HepG2 (cell line): ENCODE measurements around the gene PIP5KL1. TPM values are rescaled to one million over a fixed set of nuclear protein-coding genes. Genes with fewer than 3 reads are reported as not detected.

Source experiments
- BRF2 ChIP-seq: sonication (generic); formaldehyde crosslinking; IDR thresholded peaks from 2 replicates; pipeline ENCODE4 v1.8.1; 2022; ENCODE audit warnings: mild to moderate bottlenecking, missing genetic modification reagents
- ELF3 ChIP-seq: IDR thresholded peaks from 2 replicates; pipeline ENCODE4 v1.6.1; 2016; ENCODE audit warnings: missing genetic modification reagents, missing compliant biosample characterization
- FOSL2 ChIP-seq: sonication (generic); formaldehyde crosslinking; IDR thresholded peaks from 2 replicates; pipeline ENCODE4 v1.4.0; 2020; ENCODE audit warnings: missing genetic modification reagents
- GLI4 ChIP-seq: sonication (generic); formaldehyde crosslinking; IDR thresholded peaks from 2 replicates; pipeline ENCODE4 v1.5.1; 2020; ENCODE audit warnings: missing genetic modification reagents, mild to moderate bottlenecking, moderate library complexity, borderline replicate concordance
- HMGXB4 ChIP-seq, 2 experiments: sonication (generic) in 1 of 2; formaldehyde crosslinking in 1 of 2; IDR thresholded peaks; 2 replicates each; pipeline versions ENCODE4 v1.4.0 to v1.6.1; 2018 to 2020; ENCODE audit warnings: missing genetic modification reagents in 2 of 2, borderline replicate concordance in 1 of 2, low read depth in 1 of 2, mild to moderate bottlenecking in 1 of 2, missing biosample characterization in 1 of 2
- IRX3 ChIP-seq: sonication (generic); formaldehyde crosslinking; IDR thresholded peaks from 2 replicates; pipeline ENCODE4 v1.8.1; 2023; ENCODE audit warnings: mild to moderate bottlenecking, low read depth, missing genetic modification reagents, borderline replicate concordance
- KAT2B ChIP-seq: fragments of 150-350 bp; IDR thresholded peaks from 2 replicates; pipeline ENCODE4 v1.6.1; 2014; ENCODE audit warnings: low read depth, low read length, borderline replicate concordance
- MAX ChIP-seq: IDR thresholded peaks from 2 replicates; pipeline ENCODE4 v1.6.1; 2012; ENCODE audit warnings: inconsistent platforms
- MED8 ChIP-seq: sonication (generic); formaldehyde crosslinking; IDR thresholded peaks from 2 replicates; pipeline ENCODE4 v1.8.1; 2023; ENCODE audit warnings: mild to moderate bottlenecking, missing genetic modification reagents; ENCODE audit not compliant: insufficient replicate concordance
- MZF1 ChIP-seq: sonication (generic); formaldehyde crosslinking; IDR thresholded peaks from 2 replicates; pipeline ENCODE4 v1.8.1; 2023; ENCODE audit warnings: mild to moderate bottlenecking, missing genetic modification reagents, borderline replicate concordance
- PAX8 ChIP-seq: sonication (generic); formaldehyde crosslinking; IDR thresholded peaks from 2 replicates; pipeline ENCODE4 v1.8.0; 2022; ENCODE audit warnings: mild to moderate bottlenecking, missing genetic modification reagents, borderline replicate concordance
- PHF8 ChIP-seq: sonication (generic); formaldehyde crosslinking; IDR thresholded peaks from 2 replicates; pipeline ENCODE4 v1.5.0; 2020; ENCODE audit warnings: missing genetic modification reagents
- SALL1 ChIP-seq: sonication (generic); formaldehyde crosslinking; IDR thresholded peaks from 2 replicates; pipeline ENCODE4 v1.8.0; 2022; ENCODE audit warnings: mild to moderate bottlenecking, missing genetic modification reagents
- SOX13 ChIP-seq, 3 experiments: fragments of 450-650 bp in 1 of 3; sonication (generic) in 1 of 3; formaldehyde crosslinking in 1 of 3; IDR thresholded peaks in 2 of 3; conservative IDR thresholded peaks in 1 of 3; 2 replicates each; pipeline versions ENCODE4 v1.5.0 to v1.6.1; 2016 to 2020; ENCODE audit warnings: antibody characterized with exemption in 1 of 3, mild to moderate bottlenecking in 1 of 3, missing compliant biosample characterization in 1 of 3, missing genetic modification reagents in 1 of 3, moderate library complexity in 1 of 3
- TGIF2 ChIP-seq: IDR thresholded peaks from 2 replicates; pipeline ENCODE4 v1.6.1; 2016; ENCODE audit warnings: control low read depth, missing compliant biosample characterization
- ZBTB10 ChIP-seq: sonication (generic); formaldehyde crosslinking; IDR thresholded peaks from 2 replicates; pipeline ENCODE4 v1.4.0; 2020; ENCODE audit warnings: missing genetic modification reagents, borderline replicate concordance
- ZBTB34 ChIP-seq: sonication (generic); formaldehyde crosslinking; IDR thresholded peaks from 2 replicates; pipeline ENCODE4 v1.8.0; 2022; ENCODE audit warnings: mild to moderate bottlenecking, missing genetic modification reagents
- ZNF260 ChIP-seq: sonication (generic); formaldehyde crosslinking; IDR thresholded peaks from 2 replicates; pipeline ENCODE4 v1.4.0; 2020; ENCODE audit warnings: missing genetic modification reagents, low read depth, mild to moderate bottlenecking, borderline replicate concordance
- ZNF282 ChIP-seq: fragments of 450-650 bp; IDR thresholded peaks from 2 replicates; pipeline ENCODE4 v1.6.1; 2018; ENCODE audit not compliant: partially characterized antibody
- ZNF530 ChIP-seq: sonication (generic); formaldehyde crosslinking; IDR thresholded peaks from 2 replicates; pipeline ENCODE4 v1.5.0; 2020; ENCODE audit warnings: low read depth, mild to moderate bottlenecking, missing genetic modification reagents
- ZNF629 ChIP-seq: sonication (generic); formaldehyde crosslinking; conservative IDR thresholded peaks from 2 replicates; pipeline ENCODE4 v1.5.0; 2020; ENCODE audit warnings: missing genetic modification reagents
- polyA plus RNA-seq, 8 experiments: library from polyadenylated mRNA; depleted of rRNA in 3 of 8; stranded (reverse) in 7 of 8; unstranded in 1 of 8; fragments of >200 nt; fragmentation: Illumina TruSeq in 4 of 8; extraction: Trizol in 4 of 8; gene quantifications; 2 replicates each; pipeline versions ENCODE4 v1.2.1 to v1.2.3, GENCODE V29; 2011 to 2016; ENCODE audit warnings: low read depth in 4 of 8, missing spikeins in 1 of 8, mixed read lengths in 1 of 8; ENCODE audit not compliant: insufficient read depth in 1 of 8
- total RNA-seq, 5 experiments: library from RNA; depleted of rRNA; stranded (reverse); fragments of >200 nt; fragmentation: Illumina TruSeq; extraction: Trizol; gene quantifications; 2 replicates each; pipeline ENCODE4 v1.2.3, GENCODE V29; 2016; ENCODE audit warnings: low read depth in 1 of 5

PIP5KL1 gene
- total and polyA plus RNA-seq, 2 of the 13 experiments (the other 11 are each of a cell fraction or from before 2014, with no cell fraction given) = 0.20 to 0.49 TPM

- TF ChIP-seq BRF2 (CRISPR knock-in tag) = no peak
- TF ChIP-seq ELF3 (CRISPR knock-in tag) = 0 out of 2 replicates have a peak, but pooled peaks have one; percentile 59
- TF ChIP-seq HMGXB4 (CRISPR knock-in tag; IDR thresholded peaks at IDR 0.05; ENCODE audit: borderline replicate concordance in 1 of 2, low read depth in 1 of 2) = peak in 1 of 2 experiments; percentile 55; a peak in 1 of 4 replicates
- TF ChIP-seq ZNF530 (CRISPR knock-in tag) = no peak
- no peak for TF ChIP-seq GLI4
- no peak for TF ChIP-seq MAX
- TF ChIP-seq TGIF2 = no peak; the same call in 1 of the 2 replicates
- TF ChIP-seq ZNF282 = no peak
- no peak for TF ChIP-seq IRX3 (CRISPR knock-in tag)
- peak; percentile 72 for TF ChIP-seq SALL1 (CRISPR knock-in tag)
- peak; percentile 78 for TF ChIP-seq ZBTB34 (CRISPR knock-in tag)
- TF ChIP-seq ZNF629 = no peak
- no peak for TF ChIP-seq SOX13 (IDR thresholded peaks at IDR 0.05)
- TF ChIP-seq SOX13 (CRISPR knock-in tag; conservative IDR thresholded peaks at IDR 0.05 in 1 of 2, IDR thresholded peaks at IDR 0.05 in 1 of 2) = peak in 1 of 2 experiments; percentile 79; a peak in 2 of 4 replicates
- TF ChIP-seq ZNF260 (CRISPR knock-in tag) = no peak
- TF ChIP-seq FOSL2 (CRISPR knock-in tag) = peak; percentile 99
- TF ChIP-seq ZBTB10 = no peak
- TF ChIP-seq KAT2B = no peak
- 0 out of 2 replicates have a peak, but pooled peaks have one; percentile 50 for TF ChIP-seq MZF1
- TF ChIP-seq MED8 = no peak
- no peak for TF ChIP-seq PAX8 (CRISPR knock-in tag)
- TF ChIP-seq PHF8 (CRISPR knock-in tag) = peak; percentile 34; the same call in 1 of the 2 replicates
Measured at GRCh38 chr9:127955294-127956015, 24.9 kb upstream of the PIP5KL1 start (continued).
